ENCODE data around the gene GZMM.

DNA sequence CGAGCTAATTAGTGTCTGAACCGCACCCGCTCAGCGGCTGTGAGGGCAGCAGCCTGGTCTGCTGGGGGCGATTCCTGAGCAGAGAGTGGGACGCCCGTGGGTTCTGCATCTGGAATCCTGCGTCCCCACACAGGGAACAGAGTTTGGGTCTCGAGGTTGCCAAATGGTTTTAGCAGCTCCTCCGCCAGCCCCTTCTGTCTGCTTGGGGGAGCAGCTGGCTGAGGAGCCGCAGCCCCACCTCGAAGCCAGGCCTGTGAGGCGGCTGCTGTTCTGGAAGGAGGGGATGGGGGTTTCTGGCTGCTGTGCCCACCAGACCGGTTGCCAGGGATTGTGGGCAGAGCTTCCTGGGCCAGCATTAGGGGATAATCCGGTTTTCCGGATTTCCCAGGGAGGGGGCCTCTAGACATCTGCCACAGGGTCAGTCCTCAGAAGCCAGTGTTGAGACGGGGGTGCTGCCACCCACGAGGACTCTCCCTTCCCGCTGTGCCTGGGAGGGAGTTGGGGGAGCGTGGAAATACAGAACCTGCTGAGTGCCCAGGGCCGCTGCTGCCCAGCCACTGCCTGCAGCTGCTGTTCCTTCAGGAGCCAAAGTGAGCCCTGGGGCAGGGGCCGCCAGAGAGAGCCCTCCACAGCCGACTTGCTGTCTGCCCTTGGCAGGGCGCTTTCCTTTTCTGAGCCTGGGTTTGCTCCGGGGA is 10.3 kb upstream of the GZMM start:
- TF ChIP-seq CTCF (IDR thresholded peaks at IDR 0.05), result no peak
- no peak for TF ChIP-seq EZH2phosphoT487 (IDR thresholded peaks at IDR 0.05)

Data from neural progenitor cell (in vitro differentiated cells).